GM12878 (cell line): ENCODE results near the gene SLC9B1. TPM values are rescaled to one million over a fixed set of nuclear protein-coding genes. Genes with fewer than 3 reads are reported as not detected.

Experiments used
- ATAC-seq: fragments of 200-7000 bp; cut with Tn5 transposase; 3 replicates; pipeline ENCODE4 v1.9.1; 2020; ENCODE audit warnings: mild to moderate bottlenecking, moderate library complexity
- BruUV-seq: library from RNA; stranded (reverse); fragments of 400-500 nt; replicated peaks from 2 replicates; lab custom pipeline; 2021; lab: Mats Ljungman, UMichigan
- CTCF ChIA-PET: fragments of 300-600 bp; sonication (Branson Sonifier 250); formaldehyde crosslinking; extraction: SDS; loops from one replicate; lab custom pipeline; 2021; ENCODE audit warnings: inconsistent platforms; lab: Yijun Ruan, JAX
- POLR2A ChIA-PET: fragments of 350-600 bp; formaldehyde crosslinking; extraction: SDS; loops from one replicate; lab custom pipeline; 2021; ENCODE audit warnings: inconsistent platforms; lab: Charles Lee
- RAD21 ChIA-PET: fragments of 300-600 bp; sonication (Branson Sonifier 250); formaldehyde crosslinking; loops from one replicate; lab custom pipeline; 2023; ENCODE audit warnings: antibody characterized with exemption; ENCODE audit not compliant: unreplicated experiment; lab: Charles Lee
- SMC1A ChIA-PET: fragments of 300-600 bp; sonication (Branson Sonifier 250); formaldehyde crosslinking; loops from one replicate; lab custom pipeline; 2023; ENCODE audit not compliant: unreplicated experiment, uncharacterized antibody; lab: Charles Lee
- DNase-seq: peaks from one replicate; pipeline ENCODE4 v3.0.0-alpha.2; 2011; ENCODE audit warnings: low read depth, low spot score
- FAIRE-seq: peaks from 3 replicates; lab custom pipeline; 2011; peaks lifted over from hg19 to GRCh38; lab: Jason Lieb, UNC
- H2AFZ ChIP-seq: 2 replicates; pipeline ENCODE4 v1.6.0; 2011; ENCODE audit warnings: low read depth, low read length, control low read depth; ENCODE audit not compliant: control insufficient read depth
- H3K27ac ChIP-seq: 2 replicates; pipeline ENCODE4 v1.5.1; 2011; ENCODE audit warnings: control low read depth; ENCODE audit not compliant: control insufficient read depth, insufficient read depth
- H3K27me3 ChIP-seq, 2 experiments: replicated peaks in 1 of 2; 2 replicates each; pipeline versions ENCODE4 v1.6.0 to v1.6.1; 2011; ENCODE audit warnings: low read length in 1 of 2; ENCODE audit not compliant: control insufficient read depth in 2 of 2, insufficient read depth in 2 of 2
- H3K36me3 ChIP-seq, 2 experiments: 2 replicates each; pipeline ENCODE4 v1.5.1; 2011; ENCODE audit warnings: low read length in 1 of 2; ENCODE audit not compliant: control insufficient read depth in 2 of 2, insufficient read depth in 2 of 2
- H3K4me1 ChIP-seq: 2 replicates; pipeline ENCODE4 v1.6.1; 2011; ENCODE audit warnings: mild to moderate bottlenecking, low read length, moderate library complexity, mixed read lengths; ENCODE audit not compliant: control insufficient read depth, insufficient read depth
- H3K4me2 ChIP-seq: 2 replicates; pipeline ENCODE4 v1.6.0; 2011; ENCODE audit warnings: control low read depth; ENCODE audit not compliant: control insufficient read depth, insufficient read depth
- H3K4me3 ChIP-seq: fragments of 200-600 bp; sonication (generic); 2 replicates; pipeline ENCODE4 v1.5.1; 2016
- H3K79me2 ChIP-seq: 2 replicates; pipeline ENCODE4 v1.6.0; 2011; ENCODE audit warnings: low read length; ENCODE audit not compliant: control insufficient read depth, insufficient read depth
- H3K9ac ChIP-seq: 2 replicates; pipeline ENCODE4 v1.8.0; 2011; ENCODE audit warnings: low read length, control low read depth, mixed read lengths; ENCODE audit not compliant: control insufficient read depth, insufficient read depth
- H3K9me3 ChIP-seq: replicated peaks from 3 replicates; pipeline ENCODE4 v1.5.1; 2011; ENCODE audit warnings: mild to moderate bottlenecking, low read length; ENCODE audit not compliant: control insufficient read depth, insufficient read depth
- H4K20me1 ChIP-seq: 2 replicates; pipeline ENCODE4 v1.6.0; 2011; ENCODE audit not compliant: control insufficient read depth, insufficient read depth
- BCL11A ChIP-seq: IDR thresholded peaks from 2 replicates; pipeline ENCODE4 v1.6.1; 2011; ENCODE audit warnings: low read depth, low read length
- BRCA1 ChIP-seq: IDR thresholded peaks from 2 replicates; pipeline ENCODE4 v1.6.1; 2011; ENCODE audit warnings: low read depth, low read length, improper control_type of control experiment
- CEBPB ChIP-seq, 2 experiments: fragments of 150-350 bp in 1 of 2; IDR thresholded peaks; 2 replicates each; pipeline ENCODE4 v1.6.1; 2012 to 2014; ENCODE audit warnings: low read depth in 2 of 2, low read length in 2 of 2, borderline replicate concordance in 1 of 2, inconsistent platforms in 1 of 2
- CTCF ChIP-seq, 3 experiments: IDR thresholded peaks in 2 of 3; conservative IDR thresholded peaks in 1 of 3; 2 replicates each; pipeline ENCODE4 v1.5.1; 2011; ENCODE audit warnings: low read depth in 3 of 3, low read length in 3 of 3, mild to moderate bottlenecking in 3 of 3, control low read depth in 2 of 3, moderate library complexity in 2 of 3, inconsistent platforms in 1 of 3, mixed read lengths in 1 of 3; ENCODE audit not compliant: control insufficient read depth in 2 of 3, insufficient read depth in 1 of 3; ENCODE audit errors: extremely low read depth in 1 of 3
- EED ChIP-seq: sonication (generic); IDR thresholded peaks from 2 replicates; pipeline ENCODE4 v1.6.1; 2016; ENCODE audit warnings: antibody characterized with exemption, low read depth
- ESRRA ChIP-seq: IDR thresholded peaks from 2 replicates; pipeline ENCODE4 v1.6.1; 2012; ENCODE audit warnings: mild to moderate bottlenecking, low read length, improper control_type of control experiment
- PAX5 ChIP-seq: IDR thresholded peaks from 2 replicates; pipeline ENCODE4 v1.6.1; 2011; ENCODE audit warnings: low read depth, low read length, borderline replicate concordance
- RAD21 ChIP-seq: IDR thresholded peaks from 2 replicates; pipeline ENCODE4 v1.6.1; 2011; ENCODE audit warnings: mild to moderate bottlenecking, low read depth, low read length, moderate library complexity; ENCODE audit not compliant: insufficient read depth
- SKIL ChIP-seq: fragments of 450-650 bp; IDR thresholded peaks from 2 replicates; pipeline ENCODE4 v1.6.1; 2017; ENCODE audit warnings: mild to moderate bottlenecking, low read depth, inconsistent platforms; ENCODE audit not compliant: poor library complexity, severe bottlenecking
- SMC3 ChIP-seq: IDR thresholded peaks from 2 replicates; pipeline ENCODE4 v1.6.1; 2011; ENCODE audit warnings: low read length, improper control_type of control experiment, borderline replicate concordance
- WGBS: methylation state at CpG from one replicate; pipeline ENCODE4 v1.1.6; 2016; ENCODE audit warnings: low lambda C conversion rate; ENCODE audit not compliant: insufficient replicate concordance, insufficient coverage; ENCODE audit errors: missing lambda C conversion rate; 5-methylcytosine and 5-hydroxymethylcytosine counted together
- in situ Hi-C: fragments of 300-500 bp; cut with MboI; formaldehyde crosslinking; loops from 9 replicates; pipeline ENCODE4 v1.14.3; 2018; ENCODE audit warnings: mixed read lengths
- intact Hi-C: fragments of 100-400 bp; cut with micrococcal nuclease; formaldehyde crosslinking; loops from one replicate; pipeline ENCODE4 v1.14.2; 2022; ENCODE audit not compliant: unreplicated experiment
- polyA plus RNA-seq, 11 experiments: library from polyadenylated mRNA; depleted of rRNA in 4 of 11; unstranded in 6 of 11; stranded (reverse) in 5 of 11; fragments of >200 nt; fragmentation: Nextera tagmentation in 4 of 11; fragmentation: Illumina TruSeq in 1 of 11; extraction: Ambion mirVana in 4 of 11; extraction: Trizol in 1 of 11; gene quantifications; 1 replicate in 1 of 11; 2 replicates in 10 of 11; pipeline versions ENCODE4 v1.2.1 to v1.2.3, GENCODE V29; 2011 to 2016; ENCODE audit warnings: inconsistent platforms in 2 of 11, missing spikeins in 2 of 11, low read depth in 1 of 11
- total RNA-seq, 4 experiments: library from RNA; depleted of rRNA in 3 of 4; stranded (reverse); fragments of >200 nt in 3 of 4; fragmentation: Illumina TruSeq in 1 of 4; extraction: Trizol in 1 of 4; gene quantifications; 2 replicates each; pipeline versions ENCODE4 v1.2.1 to v1.2.3, GENCODE V29; 2013 to 2021

Gene SLC9B1
- total and polyA plus RNA-seq, 10 of the 15 experiments (the other 5 are each of a cell fraction or from before 2014, with no cell fraction given) = 1.0 to 3.5 (median 1.8) TPM

- TF ChIP-seq PAX5 = no peak
These were observed 8.7 kb downstream of the SLC9B1 start (continued) for GRCh38 chr4:103010804-103011203.

GRCh38 chr4:103008875-103009729 lies 10.4 kb downstream of the SLC9B1 start:
- 73% methylated on average over 15 of the region's 15 CpGs for WGBS
- no peaks in the 10 kb centered on the region for H3K27me3 ChIP-seq
- ChIA-PET CTCF (interaction anchor here (0.6 to 4.3 kb wide), 23 partner anchors 9 to 577 kb away, joined by 3 to 62 read pairs (median 3); partner anchors contain the start of genes BDH2 and SLC9B1), SMC1A (interaction anchor here (0.8 to 3.4 kb wide), 23 partner anchors 9 to 663 kb away, joined by 3 to 35 read pairs (median 5); partner anchors contain the start of gene BDH2), POLR2A (interaction anchor here (0.6 kb wide), 1 partner anchor 65 kb away, joined by 3 read pairs; no protein-coding TSS in a partner anchor), RAD21 (interaction anchor here (0.7 to 3.3 kb wide), 22 partner anchors 9 to 578 kb away, joined by 3 to 23 read pairs (median 4); partner anchors contain the start of genes BDH2 and MANBA)
- H3K27ac ChIP-seq = no peak overlapping the region
- ATAC-seq (peak; percentile 96), DNase-seq (peak; percentile 46), FAIRE-seq (peak; percentile 75)
- H3K4me1 ChIP-seq = no peaks in the 10 kb centered on the region
- BruUV-seq = no TSS peak
- intact Hi-C loops (loop anchor here (1.0 to 5.0 kb wide), 6 partner anchors 82 to 577 kb away; no protein-coding TSS in a partner anchor), in situ Hi-C loops (loop anchor here (5.0 to 25.0 kb wide), 3 partner anchors 197 to 574 kb away; no protein-coding TSS in a partner anchor)
- H2AFZ ChIP-seq = no peak overlapping the region
- no peak overlapping the region for H3K4me2 ChIP-seq
- H3K9me3 ChIP-seq = no peaks in the 10 kb centered on the region
- no peaks in the 10 kb centered on the region for H3K36me3 ChIP-seq
- no peak for TF ChIP-seq EED
- no peak for TF ChIP-seq BCL11A
- no peak for TF ChIP-seq ESRRA
- no peak for TF ChIP-seq CEBPB (IDR thresholded peaks at IDR 0.05; ENCODE audit: borderline replicate concordance in 1 of 2, low read depth in 2 of 2, low read length in 2 of 2)
- TF ChIP-seq SMC3 = peak; percentile 90
- peak; percentile 97 for TF ChIP-seq RAD21
- peak; percentile 31 for TF ChIP-seq SKIL
- TF ChIP-seq BRCA1 = no peak
- TF ChIP-seq CTCF (IDR thresholded peaks at IDR 0.05 in 2 of 3, conservative IDR thresholded peaks at IDR 0.05 in 1 of 3; ENCODE audit: control insufficient read depth in 2 of 3, extremely low read depth in 1 of 3, insufficient read depth in 1 of 3, low read depth in 3 of 3, low read length in 3 of 3) = peak; percentile 59 to 82 (median 64)
- H3K79me2 ChIP-seq = no peaks in the 10 kb centered on the region
- no peaks in the 10 kb centered on the region for H4K20me1 ChIP-seq
- H3K9ac ChIP-seq = no peak overlapping the region
- H3K4me3 ChIP-seq = no peak overlapping the region
